ENCODE data around the gene MAGEA11. TPM values are rescaled to one million over a fixed set of nuclear protein-coding genes. Genes with fewer than 3 reads are reported as not detected.
"Not testable (repeated sequence)": the region's sequence is repeated elsewhere in the genome, so short reads cannot be mapped to it uniquely, and the experiment has no call there.

Gene MAGEA11
- polyA plus RNA-seq, 1 donor (not counting 4 experiments of a cell fraction or from before 2014, with no cell fraction given) = not detected

GRCh38 chrX:149718757-149719156 lies 6.9 kb downstream of the MAGEA11 start:
- TF ChIP-seq CTCF (optimal IDR thresholded peaks at IDR 0.05 in 1 of 3, IDR thresholded peaks at IDR 0.05 in 1 of 3, conservative IDR thresholded peaks at IDR 0.05 in 1 of 3; ENCODE audit: extremely low read depth in 1 of 3, insufficient read depth in 2 of 3, low read length in 3 of 3) (no peak), EZH2 (IDR thresholded peaks at IDR 0.05; ENCODE audit: low read length) (no peak)
- H3K9me1 ChIP-seq (ENCODE audit: control insufficient read depth, extremely low read depth, insufficient read depth, low read length) = no peaks in the 10 kb centered on the region
- H3K4me1 ChIP-seq (ENCODE audit: control insufficient read depth, extremely low read depth, insufficient read depth, low read length) = no peaks in the 10 kb centered on the region
- no peak overlapping the region for H3K27ac ChIP-seq (ENCODE audit: control insufficient read depth, insufficient read depth, low read length)
- no peaks in the 10 kb centered on the region for H3K9me3 ChIP-seq (ENCODE audit: control insufficient read depth, low read depth, low read length)
- no peaks in the 10 kb centered on the region for H4K20me1 ChIP-seq (ENCODE audit: control insufficient read depth, extremely low read depth, insufficient read depth, low read length)
- H3K36me3 ChIP-seq (ENCODE audit: control insufficient read depth in 2 of 2, extremely low read depth in 1 of 2, insufficient read depth in 2 of 2, low read length in 2 of 2) = no peaks in the 10 kb centered on the region
- no peak for FAIRE-seq
- peaks cover 3% of the 10 kb centered on the region for H3K27me3 ChIP-seq (ENCODE audit: control insufficient read depth, extremely low read depth, insufficient read depth, low read length)
- dilution Hi-C loops (cut with MboI; ENCODE audit: extremely low pct_ligation_motif_present, low sequenced_read_pairs) = no loop called here
- no peak overlapping the region for H3K4me2 ChIP-seq (ENCODE audit: control insufficient read depth, extremely low read depth, insufficient read depth, low read depth, low read length)
- H3K79me2 ChIP-seq (ENCODE audit: control insufficient read depth, insufficient read depth, low read length) = no peaks in the 10 kb centered on the region
- H3K9ac ChIP-seq (ENCODE audit: control insufficient read depth, extremely low read depth, insufficient read depth, low read length) = no peak overlapping the region
- no peak overlapping the region for H2AFZ ChIP-seq (ENCODE audit: control insufficient read depth, low read length)
- no peak overlapping the region for H3K4me3 ChIP-seq (ENCODE audit: control insufficient read depth in 2 of 3, extremely low read depth in 1 of 3, insufficient read depth in 2 of 3, low read depth in 1 of 3, low read length in 3 of 3)
- no peak for DNase-seq (ENCODE audit: low read depth, low spot score)

GRCh38 chrX:149720021-149720689 lies 8.3 kb downstream of the MAGEA11 start:
- no peak for DNase-seq (ENCODE audit: low read depth, low spot score)
- Histone ChIP-seq H3K9me1 (ENCODE audit: control insufficient read depth, extremely low read depth, insufficient read depth, low read length) (no peaks in the 10 kb centered on the region), H3K27ac (ENCODE audit: control insufficient read depth, insufficient read depth, low read length) (no peak overlapping the region), H3K4me2 (ENCODE audit: control insufficient read depth, extremely low read depth, insufficient read depth, low read depth, low read length) (no peak overlapping the region), H4K20me1 (ENCODE audit: control insufficient read depth, extremely low read depth, insufficient read depth, low read length) (no peaks in the 10 kb centered on the region), H3K9ac (ENCODE audit: control insufficient read depth, extremely low read depth, insufficient read depth, low read length) (no peak overlapping the region), H3K4me3 (ENCODE audit: control insufficient read depth in 2 of 3, extremely low read depth in 1 of 3, insufficient read depth in 2 of 3, low read depth in 1 of 3, low read length in 3 of 3) (no peak overlapping the region), H3K27me3 (ENCODE audit: control insufficient read depth, extremely low read depth, insufficient read depth, low read length) (no peaks in the 10 kb centered on the region), H3K9me3 (ENCODE audit: control insufficient read depth, low read depth, low read length) (no peaks in the 10 kb centered on the region), H2AFZ (ENCODE audit: control insufficient read depth, low read length) (no peak overlapping the region), H3K79me2 (ENCODE audit: control insufficient read depth, insufficient read depth, low read length) (no peaks in the 10 kb centered on the region), H3K36me3 (ENCODE audit: control insufficient read depth in 2 of 2, extremely low read depth in 1 of 2, insufficient read depth in 2 of 2, low read length in 2 of 2) (no peaks in the 10 kb centered on the region), H3K4me1 (ENCODE audit: control insufficient read depth, extremely low read depth, insufficient read depth, low read length) (no peaks in the 10 kb centered on the region)
- FAIRE-seq = no peak
- dilution Hi-C loops (cut with MboI; ENCODE audit: extremely low pct_ligation_motif_present, low sequenced_read_pairs) = no loop called here
- TF ChIP-seq CTCF (optimal IDR thresholded peaks at IDR 0.05 in 1 of 3, IDR thresholded peaks at IDR 0.05 in 1 of 3, conservative IDR thresholded peaks at IDR 0.05 in 1 of 3; ENCODE audit: extremely low read depth in 1 of 3, insufficient read depth in 2 of 3, low read length in 3 of 3) = no peak

- H3K36me3 ChIP-seq (ENCODE audit: control insufficient read depth in 2 of 2, extremely low read depth in 1 of 2, insufficient read depth in 2 of 2, low read length in 2 of 2); H4K20me1 ChIP-seq (ENCODE audit: control insufficient read depth, extremely low read depth, insufficient read depth, low read length); dilution Hi-C loops (cut with MboI; ENCODE audit: extremely low pct_ligation_motif_present, low sequenced_read_pairs); H2AFZ ChIP-seq (ENCODE audit: control insufficient read depth, low read length); H3K4me1 ChIP-seq (ENCODE audit: control insufficient read depth, extremely low read depth, insufficient read depth, low read length); H3K9me1 ChIP-seq (ENCODE audit: control insufficient read depth, extremely low read depth, insufficient read depth, low read length); H3K27ac ChIP-seq (ENCODE audit: control insufficient read depth, insufficient read depth, low read length); FAIRE-seq; DNase-seq (ENCODE audit: low read depth, low spot score); H3K79me2 ChIP-seq (ENCODE audit: control insufficient read depth, insufficient read depth, low read length); H3K4me2 ChIP-seq (ENCODE audit: control insufficient read depth, extremely low read depth, insufficient read depth, low read depth, low read length); H3K4me3 ChIP-seq (ENCODE audit: control insufficient read depth in 2 of 3, extremely low read depth in 1 of 3, insufficient read depth in 2 of 3, low read depth in 1 of 3, low read length in 3 of 3); H3K9ac ChIP-seq (ENCODE audit: control insufficient read depth, extremely low read depth, insufficient read depth, low read length); H3K9me3 ChIP-seq (ENCODE audit: control insufficient read depth, low read depth, low read length); H3K27me3 ChIP-seq (ENCODE audit: control insufficient read depth, extremely low read depth, insufficient read depth, low read length): not testable (repeated sequence)
Measured at GRCh38 chrX:149721241-149721640, 9.4 kb downstream of the MAGEA11 start.
